K562 (cell line): ENCODE data around the gene ZNF324B. TPM values are rescaled to one million over a fixed set of nuclear protein-coding genes. Genes with fewer than 3 reads are reported as not detected.

Experiments used
- AFF1 ChIP-seq, 2 experiments: fragments of 450-650 bp; IDR thresholded peaks; 2 replicates each; pipeline ENCODE4 v1.6.1; 2018; ENCODE audit warnings: mild to moderate bottlenecking in 2 of 2, low read depth in 1 of 2; ENCODE audit not compliant: partially characterized antibody in 2 of 2
- BHLHE40 ChIP-seq: IDR thresholded peaks from 2 replicates; pipeline ENCODE4 v1.6.1; 2011; ENCODE audit warnings: low read length, improper control_type of control experiment
- CREB3L1 ChIP-seq: fragments of 450-650 bp; IDR thresholded peaks from 2 replicates; pipeline ENCODE4 v1.6.1; 2014; ENCODE audit warnings: low read depth, mild to moderate bottlenecking, moderate library complexity, borderline replicate concordance
- ELF1 ChIP-seq: fragments of 200-800 bp; sonication (Bioruptor generic); IDR thresholded peaks from 2 replicates; pipeline ENCODE4 v1.6.1; 2016; ENCODE audit warnings: missing genetic modification characterization, missing compliant biosample characterization
- ELF2 ChIP-seq: fragments of 250-450 bp; sonication (Bioruptor Pico); IDR thresholded peaks from 2 replicates; pipeline ENCODE4 v1.5.0; 2021; ENCODE audit warnings: mild to moderate bottlenecking
- FOXJ2 ChIP-seq: fragments of 200-800 bp; sonication (Bioruptor generic); IDR thresholded peaks from 2 replicates; pipeline ENCODE4 v1.6.1; 2016; ENCODE audit warnings: missing genetic modification characterization, missing compliant biosample characterization
- GABPB1 ChIP-seq: sonication (generic); formaldehyde crosslinking; IDR thresholded peaks from 2 replicates; pipeline ENCODE4 v1.8.0; 2022; ENCODE audit warnings: mild to moderate bottlenecking, missing genetic modification reagents
- KDM1A ChIP-seq, 2 experiments: fragments of 450-650 bp; IDR thresholded peaks; 2 replicates each; pipeline ENCODE4 v1.6.1; 2016; ENCODE audit warnings: mild to moderate bottlenecking in 2 of 2
- KDM4B ChIP-seq, 2 experiments: fragments of 450-650 bp in 1 of 2; sonication (generic) in 1 of 2; IDR thresholded peaks; 2 replicates each; pipeline ENCODE4 v1.6.1; 2016 to 2017; ENCODE audit warnings: borderline replicate concordance in 2 of 2, antibody characterized with exemption in 1 of 2, low read depth in 1 of 2, mild to moderate bottlenecking in 1 of 2
- PURB ChIP-seq: sonication (generic); formaldehyde crosslinking; IDR thresholded peaks from 2 replicates; pipeline ENCODE4 v1.9.0; 2021; ENCODE audit warnings: low read depth, mild to moderate bottlenecking, missing genetic modification reagents
- RFX1 ChIP-seq: fragments of 450-650 bp; IDR thresholded peaks from 2 replicates; pipeline ENCODE4 v1.6.1; 2016; ENCODE audit warnings: mild to moderate bottlenecking, moderate library complexity
- SNIP1 ChIP-seq: fragments of 450-650 bp; IDR thresholded peaks from 2 replicates; pipeline ENCODE4 v1.7.1; 2017; ENCODE audit warnings: low read depth, mild to moderate bottlenecking
- SPI1 ChIP-seq: IDR thresholded peaks from 2 replicates; pipeline ENCODE4 v1.6.1; 2011; ENCODE audit warnings: low read depth, low read length, control low read depth, borderline replicate concordance
- UBTF ChIP-seq, 2 experiments: IDR thresholded peaks; 2 replicates each; pipeline ENCODE4 v1.6.1; 2012; ENCODE audit warnings: improper control_type of control experiment in 2 of 2, low read depth in 2 of 2, low read length in 2 of 2, borderline replicate concordance in 1 of 2
- XRCC4 ChIP-seq: IDR thresholded peaks from one replicate; pipeline ENCODE4 v1.6.1; 2011; ENCODE audit not compliant: insufficient read depth, insufficient read length; ENCODE audit errors: extremely low read depth
- ZNF134 ChIP-seq: fragments of 250-450 bp; sonication (Bioruptor Pico); conservative IDR thresholded peaks from 2 replicates; pipeline ENCODE4 v1.4.0; 2020
- ZNF174 ChIP-seq: fragments of 250-450 bp; sonication (Bioruptor Pico); IDR thresholded peaks from 2 replicates; pipeline ENCODE4 v1.4.0; 2020; ENCODE audit warnings: mild to moderate bottlenecking
- polyA plus RNA-seq, 8 experiments: library from polyadenylated mRNA; depleted of rRNA in 4 of 8; stranded (reverse) in 5 of 8; unstranded in 3 of 8; fragments of >200 nt; fragmentation: Nextera tagmentation in 2 of 8; fragmentation: Illumina TruSeq in 1 of 8; extraction: Ambion mirVana in 2 of 8; extraction: Trizol in 1 of 8; gene quantifications; 2 replicates each; pipeline versions ENCODE4 v1.2.1 to v1.2.3, GENCODE V29; 2011 to 2014; ENCODE audit warnings: inconsistent platforms in 1 of 8, missing spikeins in 1 of 8
- total RNA-seq, 7 experiments: library from RNA; depleted of rRNA in 6 of 7; stranded (reverse); fragments of >200 nt in 6 of 7; fragmentation: Illumina TruSeq in 2 of 7; extraction: Trizol in 2 of 7; gene quantifications; 2 replicates each; pipeline versions ENCODE4 v1.2.1 to v1.2.3, GENCODE V29; 2011 to 2021; ENCODE audit warnings: low replicate concordance in 1 of 7
- TF ChIP-seq, protein P1 (sequence below), 2 experiments: fragments of 450-650 bp; IDR thresholded peaks; 2 replicates each; pipeline ENCODE4 v1.6.1; 2016

ZNF324B gene
- total and polyA plus RNA-seq, 9 of the 15 experiments (the other 6 are each of a cell fraction or from before 2014, with no cell fraction given) = 0.20 to 13.5 (median 5.7) TPM

DNA sequence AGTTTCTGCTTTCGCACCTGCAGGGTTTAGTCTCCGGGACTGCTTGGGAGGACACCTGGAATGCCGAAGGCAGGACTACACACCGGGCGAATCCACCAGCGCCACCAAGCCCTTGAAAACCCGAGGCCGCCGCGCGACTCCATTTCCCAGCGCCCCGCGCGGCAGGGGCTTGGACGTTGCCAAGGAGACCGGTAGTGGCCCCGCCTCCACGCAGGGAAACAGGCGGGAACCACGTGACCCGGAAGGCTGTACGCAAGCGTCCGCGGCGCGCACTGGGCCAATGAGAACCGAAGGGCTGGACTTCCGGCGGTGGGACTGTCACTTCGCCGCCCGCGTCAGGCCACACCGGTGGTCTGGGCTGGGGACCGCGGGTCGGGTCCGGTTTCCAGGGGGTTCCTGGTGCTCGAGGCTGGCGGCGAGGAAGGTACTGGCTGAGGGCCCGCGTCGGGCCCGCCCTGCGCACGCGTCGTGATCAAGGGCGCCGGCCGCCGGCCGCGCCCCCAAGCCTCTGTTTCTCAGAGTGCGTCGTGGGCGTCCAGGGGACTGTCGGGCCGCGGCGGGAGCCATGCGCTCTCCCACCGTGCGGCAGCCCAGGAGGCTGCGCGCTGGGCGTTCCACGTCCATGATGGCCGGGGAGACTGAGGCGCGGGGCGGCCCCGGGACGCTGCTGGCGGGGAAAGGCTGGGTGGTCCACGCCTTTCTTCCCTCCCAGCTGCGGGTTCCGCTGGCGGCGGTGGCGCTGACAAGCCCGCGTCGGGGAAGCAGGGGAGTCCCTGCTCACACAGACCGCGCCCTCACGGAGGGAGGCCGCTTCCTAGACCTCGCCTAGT lies 15.6 kb downstream of the ZNF324B start, which contains the start of gene ZNF324 (continued):
- peak; percentile 90 for TF ChIP-seq ELF2 (CRISPR knock-in tag)
- peak; percentile 95 for TF ChIP-seq ELF1 (tag)
- TF ChIP-seq AFF1 (IDR thresholded peaks at IDR 0.05; ENCODE audit: low read depth in 1 of 2, partially characterized antibody in 2 of 2) = peak in 1 of 2 experiments; percentile 70
- TF ChIP-seq KDM1A (IDR thresholded peaks at IDR 0.05) = no peak
- TF ChIP-seq, protein P1, sequence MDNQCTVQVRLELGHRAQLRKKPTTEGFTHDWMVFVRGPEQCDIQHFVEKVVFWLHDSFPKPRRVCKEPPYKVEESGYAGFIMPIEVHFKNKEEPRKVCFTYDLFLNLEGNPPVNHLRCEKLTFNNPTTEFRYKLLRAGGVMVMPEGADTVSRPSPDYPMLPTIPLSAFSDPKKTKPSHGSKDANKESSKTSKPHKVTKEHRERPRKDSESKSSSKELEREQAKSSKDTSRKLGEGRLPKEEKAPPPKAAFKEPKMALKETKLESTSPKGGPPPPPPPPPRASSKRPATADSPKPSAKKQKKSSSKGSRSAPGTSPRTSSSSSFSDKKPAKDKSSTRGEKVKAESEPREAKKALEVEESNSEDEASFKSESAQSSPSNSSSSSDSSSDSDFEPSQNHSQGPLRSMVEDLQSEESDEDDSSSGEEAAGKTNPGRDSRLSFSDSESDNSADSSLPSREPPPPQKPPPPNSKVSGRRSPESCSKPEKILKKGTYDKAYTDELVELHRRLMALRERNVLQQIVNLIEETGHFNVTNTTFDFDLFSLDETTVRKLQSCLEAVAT (IDR thresholded peaks at IDR 0.05) = no peak
- TF ChIP-seq ZNF174 (CRISPR knock-in tag) = no peak
- TF ChIP-seq KDM4B (IDR thresholded peaks at IDR 0.05; ENCODE audit: borderline replicate concordance in 2 of 2, low read depth in 1 of 2) = peak in 1 of 2 experiments; percentile 33; a peak in 1 of 4 replicates
- no peak for TF ChIP-seq PURB (CRISPR knock-in tag)
- peak; percentile 94 for TF ChIP-seq FOXJ2
- TF ChIP-seq SPI1 = no peak
- TF ChIP-seq CREB3L1 = peak; percentile 45; the same call in 1 of the 2 replicates
- 0 out of 4 replicates have a peak, but pooled peaks of 1 of the 2 experiments have one; percentile 31 for TF ChIP-seq UBTF (IDR thresholded peaks at IDR 0.05; ENCODE audit: borderline replicate concordance in 1 of 2, low read depth in 2 of 2, low read length in 2 of 2)
- no peak for TF ChIP-seq SNIP1
- no peak for TF ChIP-seq XRCC4
- peak; percentile 93 for TF ChIP-seq GABPB1 (CRISPR knock-in tag)
- no peak for TF ChIP-seq ZNF134 (CRISPR knock-in tag)
- TF ChIP-seq BHLHE40 = peak; percentile 39; the same call in 1 of the 2 replicates
- peak; percentile 96 for TF ChIP-seq RFX1
